ENCODE results near the gene DDA1. TPM values are rescaled to one million over a fixed set of nuclear protein-coding genes. Genes with fewer than 3 reads are reported as not detected.

DDA1 gene
- total RNA-seq, 2 experiments from 2014 or later, result 44.1 to 46.7 TPM

DNA sequence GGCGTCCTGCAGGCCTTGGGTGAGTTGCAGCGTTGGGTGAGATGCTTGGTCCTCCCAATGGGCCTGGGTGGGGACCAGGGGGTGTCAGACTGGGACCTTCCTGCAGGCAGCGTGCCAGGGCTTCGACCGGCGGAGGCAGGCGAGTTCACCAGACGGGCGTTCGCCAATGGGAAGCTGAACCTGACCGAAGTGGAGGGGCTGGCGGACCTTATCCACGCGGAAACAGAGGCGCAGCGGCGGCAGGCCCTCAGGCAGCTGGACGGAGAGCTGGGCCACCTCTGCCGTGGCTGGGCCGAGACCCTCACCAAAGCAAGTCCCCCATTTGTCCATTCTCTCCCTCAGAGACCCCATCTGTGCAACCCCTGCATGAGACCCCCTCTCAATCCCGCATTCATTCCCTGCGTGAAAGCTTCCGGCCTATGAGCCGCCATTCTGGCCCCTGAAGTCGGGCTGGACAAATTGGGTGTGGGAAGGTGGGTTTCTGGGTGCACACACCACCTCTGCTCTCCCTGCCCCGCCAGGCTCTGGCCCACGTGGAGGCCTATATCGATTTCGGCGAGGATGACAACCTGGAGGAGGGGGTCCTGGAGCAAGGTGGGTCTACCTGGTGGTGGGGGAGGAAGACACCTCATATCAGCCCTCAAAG, 29.2 kb downstream of the DDA1 start:
- Mint-ChIP-seq H3K9me3 (no peaks in the 10 kb centered on the region), H3K27me3 (no peaks in the 10 kb centered on the region), H3K36me3 (peaks cover 2% of the 10 kb centered on the region), H3K4me3 (peak overlapping the region; percentile 91), H3K4me1 (peaks cover 22% of the 10 kb centered on the region), H3K27ac (peak overlapping the region; percentile 96)
- ATAC-seq (ENCODE audit: low read depth), result no peak
- DNase-seq, result no peak
- POLR2A ChIA-PET, result interaction anchor here (1.0 to 1.6 kb wide), 3 partner anchors 10 to 57 kb away, joined by 3 to 5 read pairs (median 3); partner anchors contain the start of genes ANKLE1 and DDA1

DNA sequence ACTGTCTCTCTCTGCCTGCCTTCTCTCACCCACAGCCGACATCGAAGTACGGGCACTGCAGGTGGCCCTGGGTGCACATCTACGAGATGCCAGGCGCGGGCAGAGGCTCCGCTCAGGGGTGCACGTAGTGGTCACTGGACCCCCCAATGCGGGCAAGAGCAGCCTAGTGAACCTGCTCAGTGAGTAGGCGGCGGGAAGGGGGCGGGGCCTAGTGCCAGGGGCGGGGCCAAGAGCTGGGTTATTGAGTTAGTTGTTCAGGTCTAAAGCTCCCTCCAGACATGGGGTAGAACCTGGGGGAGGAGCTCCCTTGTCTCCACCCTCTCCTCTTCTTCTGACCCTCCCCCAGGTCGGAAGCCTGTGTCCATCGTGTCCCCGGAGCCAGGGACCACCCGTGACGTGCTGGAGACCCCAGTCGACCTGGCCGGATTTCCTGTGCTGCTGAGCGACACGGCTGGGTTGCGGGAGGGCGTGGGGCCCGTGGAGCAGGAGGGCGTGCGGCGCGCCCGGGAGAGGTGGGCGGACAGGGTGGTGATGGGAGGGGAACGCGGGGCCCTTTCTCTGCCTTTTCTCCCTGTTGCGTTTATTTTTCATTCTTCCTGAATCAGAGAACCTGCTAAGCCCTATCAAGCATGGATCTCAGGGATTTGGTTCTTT, 29.9 kb downstream of the DDA1 start:
- Mint-ChIP-seq H3K9me3 (no peaks in the 10 kb centered on the region), H3K4me1 (peaks cover 19% of the 10 kb centered on the region), H3K27me3 (no peaks in the 10 kb centered on the region), H3K4me3 (peak overlapping the region; percentile 91), H3K27ac (no peak overlapping the region), H3K36me3 (no peaks in the 10 kb centered on the region)
- POLR2A ChIA-PET, result interaction anchor here (1.6 kb wide), 1 partner anchor 57 kb away, joined by 3 read pairs; the partner anchor contains the start of gene ANKLE1
- DNase-seq (no peak), ATAC-seq (ENCODE audit: low read depth) (no peak)

DNA sequence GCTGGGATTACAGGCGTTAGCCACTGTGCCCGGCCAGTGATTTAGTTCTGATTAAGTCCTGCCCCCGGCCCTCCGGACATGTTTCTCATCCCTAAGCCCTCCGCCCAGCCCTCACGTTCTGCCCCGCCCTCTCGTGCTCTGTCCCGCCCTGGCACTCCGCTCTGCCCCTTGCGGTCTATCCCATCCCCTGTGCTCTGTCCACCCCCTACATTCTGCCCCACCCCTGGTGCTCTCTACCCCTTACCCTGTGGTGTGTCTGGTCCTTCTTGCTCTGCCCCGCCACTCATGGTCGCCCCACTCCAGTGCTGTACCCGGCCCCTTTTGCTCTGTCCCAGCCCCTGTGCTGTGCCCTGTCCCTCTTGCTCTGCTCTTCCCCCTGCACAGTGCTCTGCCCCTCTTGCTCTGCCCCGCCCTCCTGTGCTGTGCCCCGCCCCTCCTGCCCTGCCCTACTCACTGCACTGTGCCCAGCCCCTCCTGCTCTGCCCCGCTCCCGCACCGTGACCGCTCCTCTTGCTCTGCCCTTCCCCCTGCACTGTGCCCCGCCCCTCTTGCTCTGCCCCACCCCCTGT, 31.0 kb downstream of the DDA1 start:
- DNase-seq (no peak), ATAC-seq (ENCODE audit: low read depth) (no peak)
- Mint-ChIP-seq H3K4me3 (no peak overlapping the region), H3K27ac (no peak overlapping the region), H3K4me1 (peaks cover 13% of the 10 kb centered on the region), H3K9me3 (no peaks in the 10 kb centered on the region), H3K36me3 (no peaks in the 10 kb centered on the region), H3K27me3 (no peaks in the 10 kb centered on the region)
- POLR2A ChIA-PET, result no interaction called here

DNA sequence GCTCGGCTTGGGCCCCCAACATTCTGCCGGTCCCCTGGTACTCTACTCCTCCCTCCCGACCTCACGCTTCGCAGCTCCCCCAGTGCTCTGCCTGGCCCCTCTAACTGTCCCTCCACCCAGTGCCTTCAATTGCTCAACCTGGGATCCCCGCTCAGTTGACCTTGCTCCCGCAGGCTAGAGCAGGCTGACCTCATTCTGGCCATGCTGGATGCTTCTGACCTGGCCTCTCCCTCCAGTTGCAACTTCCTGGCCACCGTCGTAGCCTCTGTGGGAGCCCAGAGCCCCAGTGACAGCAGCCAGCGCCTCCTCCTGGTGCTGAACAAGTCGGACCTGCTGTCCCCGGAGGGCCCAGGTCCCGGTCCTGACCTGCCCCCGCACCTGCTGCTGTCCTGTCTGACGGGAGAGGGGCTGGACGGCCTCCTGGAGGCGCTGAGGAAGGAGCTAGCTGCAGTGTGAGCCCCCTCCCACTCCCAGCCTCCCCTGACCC, 31.6 kb downstream of the DDA1 start:
- POLR2A ChIA-PET, result no interaction called here
- no peak overlapping the region for H3K4me3 Mint-ChIP-seq

DNA sequence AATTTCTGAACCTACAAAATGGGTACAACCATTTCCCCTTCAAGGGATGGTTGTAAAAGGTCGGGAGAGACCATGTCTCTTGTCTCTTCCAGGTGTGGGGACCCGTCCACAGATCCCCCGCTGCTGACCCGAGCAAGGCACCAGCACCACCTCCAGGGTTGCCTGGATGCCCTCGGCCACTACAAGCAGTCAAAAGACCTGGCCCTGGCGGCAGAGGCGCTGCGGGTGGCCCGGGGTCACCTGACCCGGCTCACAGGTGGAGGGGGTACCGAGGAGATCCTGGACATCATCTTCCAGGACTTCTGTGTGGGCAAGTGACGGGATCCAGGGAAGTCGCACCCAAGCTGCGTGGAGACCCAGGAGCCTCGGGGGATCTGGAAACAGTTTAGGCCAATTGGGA, 32.0 kb downstream of the DDA1 start:
- H3K9me3 Mint-ChIP-seq, result no peaks in the 10 kb centered on the region
- no peak overlapping the region for H3K27ac Mint-ChIP-seq
- peaks cover 16% of the 10 kb centered on the region for H3K4me1 Mint-ChIP-seq
- POLR2A ChIA-PET, result no interaction called here
- DNase-seq (no peak), ATAC-seq (ENCODE audit: low read depth) (no peak)
- no peaks in the 10 kb centered on the region for H3K36me3 Mint-ChIP-seq
- H3K4me3 Mint-ChIP-seq, result no peak overlapping the region
- H3K27me3 Mint-ChIP-seq, result no peaks in the 10 kb centered on the region

More for the DNA sequence above, 31.6 kb downstream of the DDA1 start:
- Mint-ChIP-seq H3K36me3 (no peaks in the 10 kb centered on the region), H3K4me1 (peaks cover 13% of the 10 kb centered on the region), H3K27me3 (no peaks in the 10 kb centered on the region), H3K9me3 (no peaks in the 10 kb centered on the region), H3K27ac (no peak overlapping the region)
- DNase-seq (no peak), ATAC-seq (ENCODE audit: low read depth) (no peak)

DNA sequence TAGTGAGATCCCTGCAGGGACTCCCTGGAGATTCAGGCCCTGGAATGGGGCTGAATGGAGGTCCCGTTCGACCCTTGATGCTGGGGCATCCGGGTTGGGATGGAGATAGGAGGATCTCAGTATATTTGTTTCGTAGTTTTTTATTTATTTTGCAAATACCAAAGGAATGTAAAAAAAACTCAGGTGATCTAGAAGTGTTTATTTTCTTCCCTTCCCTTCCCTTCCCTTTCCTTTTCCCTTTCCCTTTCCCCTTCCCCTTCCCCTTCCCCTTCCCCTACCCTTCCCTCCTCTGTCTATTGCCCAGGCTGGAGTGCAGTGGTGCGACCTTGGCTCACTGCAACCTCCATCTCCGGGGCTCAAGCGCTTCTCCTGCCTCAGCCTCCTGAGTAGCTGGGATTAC, 32.5 kb downstream of the DDA1 start:
- H3K36me3 Mint-ChIP-seq, result no peaks in the 10 kb centered on the region
- no peak overlapping the region for H3K27ac Mint-ChIP-seq
- no peak overlapping the region for H3K4me3 Mint-ChIP-seq
- DNase-seq, result no peak
- no peaks in the 10 kb centered on the region for H3K27me3 Mint-ChIP-seq
- ATAC-seq (ENCODE audit: low read depth), result no peak
- POLR2A ChIA-PET, result interaction anchor here (0.5 kb wide), 1 partner anchor 13 kb away, joined by 3 read pairs; no protein-coding TSS in a partner anchor
- H3K4me1 Mint-ChIP-seq, result peaks cover 16% of the 10 kb centered on the region
- no peaks in the 10 kb centered on the region for H3K9me3 Mint-ChIP-seq

DNA sequence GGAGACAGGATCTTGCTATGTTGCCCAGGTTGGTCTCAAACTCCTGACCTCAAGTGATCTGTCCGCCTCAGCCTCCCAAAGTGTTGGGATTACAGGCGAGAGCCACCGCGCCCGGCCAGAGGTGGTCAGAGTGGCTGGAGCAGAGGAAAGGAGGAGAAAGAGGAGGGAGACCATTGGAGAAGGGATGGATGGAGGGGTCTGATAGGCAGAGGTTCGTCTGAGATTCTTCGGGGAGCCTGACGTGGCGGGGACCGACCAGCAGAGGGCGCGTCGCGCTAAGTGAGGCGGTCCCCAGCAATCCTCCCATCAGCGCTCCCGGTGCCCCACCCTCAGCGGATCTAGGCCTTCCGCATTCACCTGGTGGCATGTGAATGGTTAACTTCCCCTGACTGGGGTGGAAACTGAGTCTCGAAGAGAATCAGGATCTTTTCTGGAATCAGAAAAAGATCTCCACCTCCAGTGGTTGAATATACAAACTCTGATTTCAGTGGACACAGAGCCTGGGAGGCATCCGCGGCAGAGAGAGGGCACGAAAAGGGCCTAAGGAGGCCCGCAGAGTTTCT, 36.8 kb downstream of the DDA1 start:
- H3K27ac Mint-ChIP-seq, result peak overlapping the region; percentile 70
- ATAC-seq (ENCODE audit: low read depth) (peak; percentile 95), DNase-seq (peak; percentile 88)
- H3K9me3 Mint-ChIP-seq, result no peaks in the 10 kb centered on the region
- H3K4me3 Mint-ChIP-seq, result no peak overlapping the region
- peaks cover 20% of the 10 kb centered on the region for H3K4me1 Mint-ChIP-seq
- peaks cover 27% of the 10 kb centered on the region for H3K27me3 Mint-ChIP-seq
- H3K36me3 Mint-ChIP-seq, result no peaks in the 10 kb centered on the region
- POLR2A ChIA-PET, result interaction anchor here (0.7 to 1.2 kb wide), 3 partner anchors 37 to 73 kb away, joined by 3 to 4 read pairs (median 4); no protein-coding TSS in a partner anchor

DNA sequence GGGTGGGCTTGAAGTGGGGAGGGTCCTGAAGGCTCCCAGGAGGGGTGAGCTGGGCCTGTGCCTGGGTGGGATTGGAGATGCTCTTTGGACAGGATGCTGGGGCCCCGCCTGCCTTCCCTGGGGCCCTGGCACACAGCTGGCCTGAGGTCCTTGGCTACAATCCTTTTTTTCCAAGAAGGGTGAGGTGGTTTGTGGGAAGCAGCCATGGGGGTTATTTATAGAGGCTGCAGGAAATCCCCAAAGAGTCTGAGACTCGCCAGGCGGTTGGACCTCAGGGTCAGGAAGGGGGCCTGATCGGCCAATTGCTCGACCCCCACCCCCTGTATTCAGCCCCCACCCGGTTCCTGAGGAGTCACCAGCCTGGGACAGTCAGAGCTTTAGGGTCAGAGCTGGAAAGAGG, 38.0 kb downstream of the DDA1 start:
- Mint-ChIP-seq H3K4me1 (peaks cover 28% of the 10 kb centered on the region), H3K9me3 (no peaks in the 10 kb centered on the region), H3K27ac (no peak overlapping the region), H3K36me3 (no peaks in the 10 kb centered on the region), H3K4me3 (no peak overlapping the region), H3K27me3 (peaks cover 32% of the 10 kb centered on the region)
- POLR2A ChIA-PET, result interaction anchor here (1.2 kb wide), 1 partner anchor 35 kb away, joined by 4 read pairs; no protein-coding TSS in a partner anchor
- no peak for DNase-seq
- no peak for ATAC-seq (ENCODE audit: low read depth)

DNA sequence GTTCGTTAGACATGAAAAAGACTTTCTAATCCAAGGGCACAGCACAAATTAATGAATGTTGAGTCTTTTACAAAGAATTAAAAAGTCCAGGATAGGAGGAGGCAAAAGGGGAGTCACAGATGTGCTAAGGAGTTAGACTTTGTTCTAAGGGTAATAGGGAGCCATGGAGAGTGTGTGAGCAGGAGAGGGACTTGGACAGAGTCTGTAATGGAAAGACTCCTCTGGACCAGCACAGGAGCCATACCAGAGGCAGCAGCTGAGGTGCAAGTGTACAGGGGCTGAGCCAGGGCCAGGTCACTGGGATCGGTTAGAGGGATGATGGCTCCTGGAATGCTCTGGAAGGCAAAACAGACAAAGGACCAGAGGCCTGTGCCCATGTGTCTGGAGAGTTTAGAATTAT, 38.5 kb downstream of the DDA1 start:
- ATAC-seq (ENCODE audit: low read depth), result no peak
- POLR2A ChIA-PET, result no interaction called here
- H3K4me3 Mint-ChIP-seq, result no peak overlapping the region
- DNase-seq, result no peak
- H3K27ac Mint-ChIP-seq, result no peak overlapping the region
- H3K4me1 Mint-ChIP-seq, result peaks cover 28% of the 10 kb centered on the region
- H3K27me3 Mint-ChIP-seq, result peaks cover 32% of the 10 kb centered on the region
- H3K9me3 Mint-ChIP-seq, result no peaks in the 10 kb centered on the region
- H3K36me3 Mint-ChIP-seq, result no peaks in the 10 kb centered on the region

DNA sequence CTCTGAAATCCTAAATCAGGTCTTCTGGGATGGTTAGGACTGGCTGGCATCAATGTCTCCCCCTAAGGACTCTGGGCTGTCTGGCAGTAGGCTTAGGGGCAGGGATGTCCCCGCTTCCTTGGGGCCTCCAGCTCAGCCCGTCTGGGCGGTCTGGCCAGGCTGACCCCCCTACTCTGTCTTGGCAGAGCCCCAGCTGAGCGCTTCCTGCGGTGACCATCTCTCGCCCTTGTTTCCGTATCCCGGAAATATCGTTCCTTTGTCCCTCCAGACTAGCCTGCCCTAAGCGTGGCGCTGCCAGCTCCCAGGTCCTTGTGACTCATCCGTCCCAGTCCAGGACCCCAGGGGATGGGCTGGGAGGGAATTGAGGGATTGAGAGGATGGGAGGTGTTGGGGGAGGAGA, 39.3 kb downstream of the DDA1 start:
- H3K4me1 Mint-ChIP-seq, result peaks cover 28% of the 10 kb centered on the region
- H3K4me3 Mint-ChIP-seq, result peak overlapping the region; percentile 39
- no peaks in the 10 kb centered on the region for H3K36me3 Mint-ChIP-seq
- POLR2A ChIA-PET, result interaction anchor here (0.6 to 0.7 kb wide), 2 partner anchors 11 to 42 kb away, joined by 3 read pairs; no protein-coding TSS in a partner anchor
- H3K27me3 Mint-ChIP-seq, result peaks cover 32% of the 10 kb centered on the region
- H3K9me3 Mint-ChIP-seq, result no peaks in the 10 kb centered on the region
- DNase-seq (no peak), ATAC-seq (ENCODE audit: low read depth) (no peak)
- H3K27ac Mint-ChIP-seq, result no peak overlapping the region

DNA sequence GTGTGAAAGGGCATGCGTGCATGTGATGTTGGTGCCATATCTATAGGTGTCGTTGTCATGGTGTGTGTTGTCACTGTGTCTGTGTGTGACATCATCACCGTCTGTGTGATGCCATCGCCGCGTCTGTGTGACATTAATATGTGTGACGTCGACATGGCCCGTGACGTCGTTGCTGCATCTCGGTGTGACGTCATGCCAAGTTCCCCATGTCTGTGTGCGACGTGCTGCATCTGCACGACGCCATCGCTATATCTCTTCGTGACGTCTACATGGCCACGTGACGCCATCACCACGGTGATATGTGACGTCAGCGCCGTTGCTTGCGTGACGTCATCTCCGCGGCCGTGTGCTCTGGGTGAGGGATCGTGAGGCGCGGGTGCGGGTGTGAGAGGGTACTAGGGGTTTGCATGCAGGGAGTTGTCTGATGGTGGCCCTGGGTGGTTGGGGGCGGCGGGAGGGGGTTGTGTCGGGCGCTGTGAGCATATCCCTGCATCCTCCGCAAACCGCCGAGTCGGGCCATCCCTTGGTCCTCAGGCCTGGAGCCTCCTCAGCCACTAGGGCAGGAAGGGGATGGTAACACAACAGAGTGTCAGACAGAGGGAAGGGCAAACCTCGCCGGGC, 42.6 kb downstream of the DDA1 start:
- Mint-ChIP-seq H3K9me3 (no peaks in the 10 kb centered on the region), H3K4me3 (peak overlapping the region; percentile 39), H3K27ac (peak overlapping the region; percentile 42), H3K36me3 (no peaks in the 10 kb centered on the region), H3K27me3 (peaks cover 32% of the 10 kb centered on the region), H3K4me1 (peaks cover 19% of the 10 kb centered on the region)
- no peak for DNase-seq
- no peak for ATAC-seq (ENCODE audit: low read depth)
- POLR2A ChIA-PET, result no interaction called here

DNA sequence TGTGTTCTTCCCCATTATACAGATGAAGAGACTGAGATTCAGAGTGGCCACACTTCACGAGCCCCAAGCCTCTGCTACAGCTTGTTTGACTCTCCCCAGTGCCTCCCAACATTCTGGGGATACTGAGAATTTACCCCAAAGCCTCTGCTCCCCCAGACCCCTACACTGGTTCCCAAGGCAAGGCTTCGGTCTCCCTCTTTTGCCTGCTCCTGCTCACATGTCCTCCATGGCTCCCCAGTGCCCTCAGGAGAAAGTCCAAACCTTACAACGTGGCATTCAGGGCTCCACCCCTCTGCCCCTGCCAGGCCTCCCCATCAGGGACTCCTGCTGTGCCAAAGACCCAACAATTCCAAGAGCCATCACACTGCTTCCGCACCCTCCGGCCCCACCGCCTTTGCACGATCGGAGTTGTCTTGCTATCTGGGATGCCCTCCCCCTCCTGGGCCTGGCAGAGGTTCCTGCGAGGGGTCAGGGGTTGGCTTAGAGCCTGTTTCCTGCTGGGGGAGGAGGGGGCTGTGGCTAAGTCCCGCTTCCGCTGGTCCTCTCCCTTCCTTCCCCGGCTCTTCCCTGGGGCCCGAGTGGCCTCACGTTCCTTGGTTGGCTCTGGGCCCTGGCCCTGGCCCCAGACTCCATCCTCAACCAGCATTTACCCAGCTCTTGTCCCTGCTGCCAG, 43.4 kb downstream of the DDA1 start:
- H3K27me3 Mint-ChIP-seq, result peaks cover 32% of the 10 kb centered on the region
- no peak overlapping the region for H3K27ac Mint-ChIP-seq
- no peaks in the 10 kb centered on the region for H3K36me3 Mint-ChIP-seq
- H3K9me3 Mint-ChIP-seq, result no peaks in the 10 kb centered on the region
- H3K4me1 Mint-ChIP-seq, result peaks cover 16% of the 10 kb centered on the region
- no peak overlapping the region for H3K4me3 Mint-ChIP-seq
- DNase-seq, result no peak
- POLR2A ChIA-PET, result no interaction called here
- ATAC-seq (ENCODE audit: low read depth), result no peak

DNA sequence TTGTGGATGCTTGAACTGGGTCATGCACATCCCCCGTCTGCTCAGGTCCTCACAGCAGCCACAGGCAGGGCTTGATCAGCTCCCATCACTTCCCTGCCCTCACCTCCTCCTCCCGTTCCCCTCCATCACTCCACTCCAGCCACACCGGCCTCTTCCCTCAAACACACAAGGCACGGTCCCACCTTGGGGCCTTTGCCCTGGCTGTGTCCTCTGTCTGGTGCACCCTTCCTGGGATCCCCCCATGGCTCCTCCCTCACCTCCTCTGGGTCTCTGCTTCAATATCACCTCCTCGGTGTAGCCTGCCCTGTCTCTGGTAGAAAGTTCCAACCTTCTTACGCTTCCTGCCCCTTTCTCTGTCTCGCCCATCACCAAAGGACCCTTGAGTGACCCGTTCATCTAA, 44.0 kb downstream of the DDA1 start:
- H3K27me3 Mint-ChIP-seq, result peaks cover 29% of the 10 kb centered on the region
- H3K36me3 Mint-ChIP-seq, result no peaks in the 10 kb centered on the region
- DNase-seq, result no peak
- POLR2A ChIA-PET, result no interaction called here
- no peak overlapping the region for H3K4me3 Mint-ChIP-seq
- no peak for ATAC-seq (ENCODE audit: low read depth)
- peaks cover 16% of the 10 kb centered on the region for H3K4me1 Mint-ChIP-seq
- no peak overlapping the region for H3K27ac Mint-ChIP-seq
- H3K9me3 Mint-ChIP-seq, result no peaks in the 10 kb centered on the region

Data from activated naive CD8-positive, alpha-beta T cell treated with anti-CD3 and anti-CD28 coated beads, Interleukin-2, amount 10 ng/mL, durations not matched to agents 7 days and 5 days (primary cell).